Thoracic aorta (tissue), 2 donors: Measurements from ENCODE around the gene CLASP1. TPM values are rescaled to one million over a fixed set of nuclear protein-coding genes. Genes with fewer than 3 reads are reported as not detected.
A peak's percentile ranks its signal among the peaks of the same experiment; 100 is the strongest.
"Not testable (repeated sequence)": the region's sequence is repeated elsewhere in the genome, so short reads cannot be mapped to it uniquely, and the experiment has no call there.

Experiments
- ATAC-seq: fragments of 150-250 bp; one replicate; pipeline ENCODE4 v1.8.0; 2017; ENCODE audit warnings: low read depth; ENCODE audit not compliant: insufficient number of reproducible peaks, low FRiP score
- DNase-seq: peaks from one replicate; pipeline ENCODE4 v3.0.0-alpha.2; 2020; ENCODE audit warnings: low spot score
- H3K27ac ChIP-seq, 2 donors: fragments of 200-600 bp; sonication (generic); 1 replicate in 1 of 2; 2 replicates in 1 of 2; pipeline ENCODE4 v1.5.1; 2016; ENCODE audit warnings: mild to moderate bottlenecking in 2 of 2, moderate library complexity in 2 of 2
- H3K27me3 ChIP-seq: fragments of 200-600 bp; sonication (generic); replicated peaks from 2 replicates; pipeline ENCODE4 v1.6.0; 2016; ENCODE audit warnings: mild to moderate bottlenecking; ENCODE audit not compliant: insufficient read depth
- H3K36me3 ChIP-seq: fragments of 200-600 bp; sonication (generic); one replicate; pipeline ENCODE4 v1.5.1; 2016
- H3K4me1 ChIP-seq, 2 donors: fragments of 200-600 bp; sonication (generic); 1 replicate in 1 of 2; 2 replicates in 1 of 2; pipeline versions ENCODE4 v1.5.1 to v1.6.0; 2016; ENCODE audit warnings: low read depth in 2 of 2, mild to moderate bottlenecking in 1 of 2; ENCODE audit not compliant: control insufficient read depth in 1 of 2
- H3K4me3 ChIP-seq: fragments of 200-600 bp; sonication (generic); 2 replicates; pipeline ENCODE4 v1.5.1; 2016; ENCODE audit warnings: mild to moderate bottlenecking
- H3K9me3 ChIP-seq: fragments of 200-600 bp; sonication (generic); 2 replicates; pipeline ENCODE4 v1.5.1; 2016
- total RNA-seq, 2 donors: library from RNA; depleted of rRNA; stranded (reverse); fragments of >200 nt; gene quantifications; one replicate each; pipeline versions ENCODE4 v1.1.0 to v1.2.3, GENCODE V29; 2016
- TF ChIP-seq, protein P1 (sequence below): fragments of 200-600 bp; sonication (generic); IDR thresholded peaks from one replicate; pipeline ENCODE4 v1.5.1; 2019; ENCODE audit warnings: antibody characterized with exemption

The CLASP1 gene
- total RNA-seq, 2 donors from 2014 or later, result 69.7 to 113 TPM

GRCh38 chr2:121663434-121663833 is 14.2 kb upstream of the CLASP1 start:
- ATAC-seq, result no peak
- Histone ChIP-seq H3K9me3 (no peaks in the 10 kb centered on the region), H3K4me1 (peaks cover 0 to 5% of the 10 kb centered on the region in 2 donors), H3K36me3 (no peaks in the 10 kb centered on the region), H3K27ac (no peak overlapping the region), H3K27me3 (no peaks in the 10 kb centered on the region), H3K4me3 (no peak overlapping the region)
- TF ChIP-seq, protein P1, sequence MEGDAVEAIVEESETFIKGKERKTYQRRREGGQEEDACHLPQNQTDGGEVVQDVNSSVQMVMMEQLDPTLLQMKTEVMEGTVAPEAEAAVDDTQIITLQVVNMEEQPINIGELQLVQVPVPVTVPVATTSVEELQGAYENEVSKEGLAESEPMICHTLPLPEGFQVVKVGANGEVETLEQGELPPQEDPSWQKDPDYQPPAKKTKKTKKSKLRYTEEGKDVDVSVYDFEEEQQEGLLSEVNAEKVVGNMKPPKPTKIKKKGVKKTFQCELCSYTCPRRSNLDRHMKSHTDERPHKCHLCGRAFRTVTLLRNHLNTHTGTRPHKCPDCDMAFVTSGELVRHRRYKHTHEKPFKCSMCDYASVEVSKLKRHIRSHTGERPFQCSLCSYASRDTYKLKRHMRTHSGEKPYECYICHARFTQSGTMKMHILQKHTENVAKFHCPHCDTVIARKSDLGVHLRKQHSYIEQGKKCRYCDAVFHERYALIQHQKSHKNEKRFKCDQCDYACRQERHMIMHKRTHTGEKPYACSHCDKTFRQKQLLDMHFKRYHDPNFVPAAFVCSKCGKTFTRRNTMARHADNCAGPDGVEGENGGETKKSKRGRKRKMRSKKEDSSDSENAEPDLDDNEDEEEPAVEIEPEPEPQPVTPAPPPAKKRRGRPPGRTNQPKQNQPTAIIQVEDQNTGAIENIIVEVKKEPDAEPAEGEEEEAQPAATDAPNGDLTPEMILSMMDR, result no peak
- DNase-seq, result no peak

DNA sequence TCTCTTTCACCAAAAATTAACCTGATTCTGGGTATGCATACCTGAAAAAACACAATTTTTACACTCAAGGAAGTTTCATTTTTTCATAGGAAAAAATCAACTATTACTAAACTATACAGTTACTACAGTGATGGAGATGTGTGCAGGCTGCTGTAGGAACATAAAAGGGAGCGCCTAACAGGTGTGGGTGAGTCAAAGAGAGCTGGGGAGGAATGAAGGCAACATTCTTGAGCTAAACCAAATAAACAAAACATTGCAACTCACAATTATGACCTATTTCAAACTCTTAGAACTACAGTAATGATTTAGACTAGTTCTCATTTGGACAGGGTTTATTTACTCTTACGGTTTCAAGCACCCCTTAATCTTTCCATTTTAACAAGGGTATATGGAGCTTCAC is 13.4 kb upstream of the CLASP1 start:
- ATAC-seq, result no peak
- Histone ChIP-seq H3K27ac (no peak overlapping the region), H3K4me1 (peaks cover 0 to 5% of the 10 kb centered on the region in 2 donors), H3K9me3 (no peaks in the 10 kb centered on the region), H3K4me3 (no peak overlapping the region), H3K36me3 (no peaks in the 10 kb centered on the region), H3K27me3 (no peaks in the 10 kb centered on the region)
- TF ChIP-seq, protein P1, result no peak
- DNase-seq, result no peak

DNA sequence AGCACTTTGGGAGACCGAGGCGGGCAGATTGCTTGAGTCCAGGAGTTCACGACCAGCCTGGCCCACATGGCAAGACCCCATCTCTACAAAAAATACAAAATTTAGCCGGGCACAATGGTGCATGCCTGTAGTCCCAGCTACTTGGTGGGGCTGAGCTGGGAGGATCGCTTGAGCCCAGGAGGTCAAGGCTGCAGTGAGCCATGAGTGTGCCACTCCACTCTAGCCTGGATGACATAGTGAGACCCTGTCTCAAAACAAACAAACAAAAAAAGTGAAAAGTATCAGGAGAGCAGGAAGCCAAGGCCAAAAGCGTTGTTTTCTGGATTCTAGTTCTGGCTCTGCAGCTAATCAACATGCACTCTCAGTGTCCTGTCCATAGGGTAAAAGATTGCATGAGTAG is 10.7 kb upstream of the CLASP1 start:
- Histone ChIP-seq H3K4me3 (no peak overlapping the region), H3K9me3 (no peaks in the 10 kb centered on the region), H3K27ac (no peak overlapping the region), H3K27me3 (no peaks in the 10 kb centered on the region), H3K36me3 (no peaks in the 10 kb centered on the region), H3K4me1 (peaks cover 0 to 5% of the 10 kb centered on the region in 2 donors)
- TF ChIP-seq, protein P1, result no peak
- ATAC-seq, result no peak
- DNase-seq, result no peak

DNA sequence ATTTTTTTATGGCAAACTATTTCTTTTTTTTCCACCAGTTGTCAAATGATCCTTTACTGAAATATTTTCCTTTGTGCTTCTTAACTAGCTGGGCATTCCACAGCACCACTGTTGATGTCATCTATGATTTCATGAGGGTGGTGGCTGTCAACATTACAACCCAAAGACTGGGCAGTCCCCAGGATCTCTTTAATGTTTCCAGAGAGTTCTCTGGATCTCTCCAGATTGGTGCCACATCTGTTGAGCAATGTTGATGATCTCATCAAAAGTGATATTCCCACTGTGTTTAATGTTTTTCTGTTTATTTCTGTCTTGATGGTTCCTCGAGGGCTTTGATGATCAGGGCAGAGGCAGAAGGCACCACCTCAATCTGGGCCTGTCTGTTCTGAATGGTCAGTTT is 9.1 kb upstream of the CLASP1 start:
- not testable (repeated sequence) for H3K9me3 ChIP-seq, H3K36me3 ChIP-seq, H3K4me1 ChIP-seq, H3K27ac ChIP-seq, DNase-seq, H3K27me3 ChIP-seq, H3K4me3 ChIP-seq, ATAC-seq

- TF ChIP-seq, protein P1, result no peak
- ATAC-seq (no peak), DNase-seq (no peak)
- H3K4me1 ChIP-seq, result peaks cover 5 to 20% of the 10 kb centered on the region in 2 donors
- no peaks in the 10 kb centered on the region for H3K9me3 ChIP-seq
- H3K27me3 ChIP-seq, result no peaks in the 10 kb centered on the region
- H3K36me3 ChIP-seq, result no peaks in the 10 kb centered on the region
- no peak overlapping the region for H3K4me3 ChIP-seq
- H3K27ac ChIP-seq, result no peak overlapping the region
These were observed 3.8 kb upstream of the CLASP1 start for GRCh38 chr2:121653035-121653434.

DNA sequence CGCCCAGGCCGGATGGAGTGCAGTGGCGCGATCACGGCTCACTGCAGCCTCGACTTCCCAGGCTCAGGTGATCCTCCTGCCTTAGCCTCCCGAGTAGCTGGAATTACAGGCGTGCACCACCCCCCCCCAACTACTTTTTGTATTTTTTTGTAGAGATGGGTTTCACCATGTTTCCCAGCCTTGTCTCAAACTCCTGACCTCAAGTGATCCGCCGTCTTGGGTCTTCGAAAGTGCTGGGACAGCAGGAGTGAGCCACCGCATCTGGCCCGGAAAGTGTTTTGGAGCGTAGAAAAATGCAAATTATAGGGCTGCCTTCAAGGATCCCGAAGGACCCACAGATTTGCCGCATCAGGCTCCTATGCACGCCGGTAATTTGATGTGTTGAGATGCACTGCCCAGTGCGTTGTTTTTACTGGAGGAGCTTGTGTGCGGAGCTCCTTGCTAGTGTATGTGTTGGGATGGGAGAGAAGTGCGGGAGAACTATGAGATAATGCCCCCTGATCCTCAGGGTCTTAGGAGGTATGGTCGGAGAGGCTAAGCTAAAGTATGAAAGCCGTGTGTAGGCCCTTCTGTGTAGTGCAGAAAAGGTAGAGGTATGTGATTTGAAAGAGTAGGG is 1.2 kb upstream of the CLASP1 start:
- Histone ChIP-seq H3K9me3 (no peaks in the 10 kb centered on the region), H3K4me3 (peak overlapping the region; percentile 99), H3K27ac (peak overlapping the region; percentile 96 to 97), H3K36me3 (no peaks in the 10 kb centered on the region), H3K4me1 (peaks cover 13 to 36% of the 10 kb centered on the region in 2 donors), H3K27me3 (no peaks in the 10 kb centered on the region)
- DNase-seq (no peak), ATAC-seq (no peak)
- TF ChIP-seq, protein P1, result no peak
